HCT116 (cell line): Measurements from ENCODE around the gene PBX3. TPM values are rescaled to one million over a fixed set of nuclear protein-coding genes. Genes with fewer than 3 reads are reported as not detected.

Experiments used
- ATAC-seq: fragments of 200-7000 bp; cut with Tn5 transposase; 2 replicates; pipeline ENCODE4 v1.9.1; 2020; ENCODE audit warnings: mild to moderate bottlenecking, moderate library complexity
- BruUV-seq: library from RNA; stranded (reverse); fragments of 400-500 nt; replicated peaks from 2 replicates; lab custom pipeline; 2021; lab: Mats Ljungman, UMichigan
- CTCF ChIA-PET: fragments of 300-600 bp; sonication (Branson Sonifier 250); formaldehyde crosslinking; loops from one replicate; lab custom pipeline; 2021; ENCODE audit warnings: antibody characterized with exemption; lab: Charles Lee
- POLR2A ChIA-PET: fragments of 300-600, 350-600 bp; sonication (Branson Sonifier 250); formaldehyde crosslinking; loops from one replicate; lab custom pipeline; 2021; ENCODE audit warnings: antibody characterized with exemption; lab: Charles Lee
- RAD21 ChIA-PET, 2 experiments: fragments of 300-600 bp; sonication (Branson Sonifier 250); formaldehyde crosslinking; loops; one replicate each; lab custom pipeline; 2023; ENCODE audit warnings: low total read pairs in 2 of 2; ENCODE audit not compliant: uncharacterized antibody in 2 of 2, unreplicated experiment in 2 of 2, low non-redundant PET in 1 of 2; lab: Charles Lee
- DNase-seq: peaks from one replicate; pipeline ENCODE4 v3.0.0-alpha.2; 2010; ENCODE audit warnings: low read depth, low spot score
- H2AFZ ChIP-seq: fragments of 200-600 bp; shearing (Covaris generic), sonication (generic); 2 replicates; pipeline ENCODE4 v1.6.1; 2017; ENCODE audit warnings: low read depth, mixed run types, mixed read lengths, antibody characterized with exemption, low read length; ENCODE audit not compliant: poor library complexity, severe bottlenecking
- H3K27ac ChIP-seq: 2 replicates; pipeline ENCODE4 v1.5.1; 2012; ENCODE audit warnings: low read depth, low read length
- H3K27me3 ChIP-seq: fragments of 200-600 bp; sonication (generic); 2 replicates; pipeline ENCODE4 v1.6.1; 2016; ENCODE audit warnings: mixed run types, low read length, mixed read lengths; ENCODE audit not compliant: insufficient read depth
- H3K36me3 ChIP-seq, 2 experiments: fragments of 200-500 bp in 1 of 2; fragments of 200-600 bp in 1 of 2; sonication (Bioruptor generic) in 1 of 2; sonication (generic) in 1 of 2; 2 replicates each; pipeline versions ENCODE4 v1.5.1 to v1.6.1; 2014 to 2016; ENCODE audit warnings: low read length in 2 of 2, inconsistent platforms in 1 of 2, mixed read lengths in 1 of 2, mixed run types in 1 of 2; ENCODE audit not compliant: insufficient read depth in 2 of 2, control insufficient read depth in 1 of 2
- H3K4me1 ChIP-seq, 2 experiments: fragments of 200-600 bp in 1 of 2; sonication (generic) in 1 of 2; 2 replicates each; pipeline versions ENCODE4 v1.5.1 to v1.6.1; 2012 to 2017; ENCODE audit warnings: low read length in 2 of 2, inconsistent platforms in 1 of 2, mild to moderate bottlenecking in 1 of 2, mixed read lengths in 1 of 2, mixed run types in 1 of 2, moderate library complexity in 1 of 2; ENCODE audit not compliant: insufficient read depth in 2 of 2, control insufficient read depth in 1 of 2
- H3K4me2 ChIP-seq: fragments of 200-600 bp; sonication (generic); 2 replicates; pipeline ENCODE4 v1.6.1; 2017; ENCODE audit warnings: mixed run types, low read length, mixed read lengths
- H3K4me3 ChIP-seq, 2 experiments: fragments of 200-600 bp in 1 of 2; sonication (generic) in 1 of 2; replicated peaks in 1 of 2; 2 replicates each; pipeline ENCODE4 v1.5.1; 2011 to 2016; ENCODE audit warnings: low read length in 2 of 2, control low read depth in 1 of 2, low read depth in 1 of 2, mild to moderate bottlenecking in 1 of 2, mixed read lengths in 1 of 2, mixed run types in 1 of 2
- H3K79me2 ChIP-seq: fragments of 200-600 bp; sonication (generic); 2 replicates; pipeline ENCODE4 v1.6.1; 2017; ENCODE audit warnings: mild to moderate bottlenecking, mixed run types, low read length, moderate library complexity, mixed read lengths; ENCODE audit not compliant: insufficient read depth
- H3K9ac ChIP-seq: fragments of 200-600 bp; sonication (generic); 2 replicates; pipeline ENCODE4 v1.6.1; 2016; ENCODE audit warnings: low read length, mixed read lengths
- H3K9me2 ChIP-seq: fragments of 200-600 bp; sonication (generic), shearing (Covaris generic); 2 replicates; pipeline ENCODE4 v1.6.1; 2017; ENCODE audit warnings: mixed run types, mild to moderate bottlenecking, moderate library complexity; ENCODE audit not compliant: insufficient read depth
- H3K9me3 ChIP-seq, 2 experiments: fragments of 200-500 bp in 1 of 2; fragments of 200-600 bp in 1 of 2; sonication (Bioruptor generic) in 1 of 2; sonication (generic) in 1 of 2; 2 replicates each; pipeline ENCODE4 v1.6.1; 2014 to 2017; ENCODE audit warnings: low read length in 2 of 2, mixed read lengths in 2 of 2, inconsistent platforms in 1 of 2, low read depth in 1 of 2, mild to moderate bottlenecking in 1 of 2, mixed run types in 1 of 2, moderate library complexity in 1 of 2; ENCODE audit not compliant: control insufficient read depth in 1 of 2, insufficient read depth in 1 of 2
- H4K20me1 ChIP-seq: fragments of 200-600 bp; sonication (generic), shearing (Covaris generic); 2 replicates; pipeline ENCODE4 v1.6.1; 2017; ENCODE audit warnings: mixed run types, mild to moderate bottlenecking, moderate library complexity; ENCODE audit not compliant: insufficient read depth
- CBX3 ChIP-seq: IDR thresholded peaks from 2 replicates; pipeline ENCODE4 v1.6.1; 2012; ENCODE audit warnings: low read depth
- CEBPB ChIP-seq: IDR thresholded peaks from 2 replicates; pipeline ENCODE4 v1.6.1; 2012; ENCODE audit warnings: low read depth
- EZH2 ChIP-seq: fragments of 200-600 bp; sonication (generic); IDR thresholded peaks from 2 replicates; pipeline ENCODE4 v1.6.1; 2017; ENCODE audit warnings: antibody characterized with exemption, mixed run types
- EZH2phosphoT487 ChIP-seq: fragments of 200-600 bp; IDR thresholded peaks from 2 replicates; pipeline ENCODE4 v1.6.1; 2018; ENCODE audit warnings: antibody characterized with exemption, borderline replicate concordance
- SIN3A ChIP-seq: IDR thresholded peaks from 2 replicates; pipeline ENCODE4 v1.6.1; 2012; ENCODE audit warnings: low read depth
- TCF7L2 ChIP-seq: IDR thresholded peaks from 2 replicates; pipeline ENCODE4 v1.7.0; 2011; ENCODE audit warnings: borderline replicate concordance, inconsistent platforms; ENCODE audit not compliant: insufficient read depth, insufficient read length; ENCODE audit errors: extremely low read depth
- ZFX ChIP-seq: fragments of 450-650 bp; IDR thresholded peaks from 2 replicates; pipeline ENCODE4 v1.6.1; 2017
- ZNF274 ChIP-seq: fragments of 200-500 bp; sonication (Bioruptor generic); IDR thresholded peaks from 2 replicates; pipeline ENCODE4 v1.6.1; 2014; ENCODE audit warnings: mild to moderate bottlenecking, low read depth, low read length, inconsistent platforms
- intact Hi-C: fragments of 100-400 bp; cut with micrococcal nuclease; formaldehyde crosslinking; loops from 2 replicates; pipeline ENCODE4 v1.10.0; 2022
- total RNA-seq: library from RNA; stranded (reverse); gene quantifications from one replicate; pipeline ENCODE4 v1.2.1, GENCODE V29; 2021; ENCODE audit not compliant: unreplicated experiment

Gene PBX3
- total RNA-seq, 1 experiment from 2014 or later: 13.5 TPM

GRCh38 chr9:125932746-125933455 lies 185.7 kb downstream of the PBX3 start:
- POLR2A ChIA-PET: no interaction called here
- no peak for ATAC-seq
- Histone ChIP-seq H2AFZ (no peak overlapping the region), H3K4me2 (no peak overlapping the region), H3K9me3 (no peaks in the 10 kb centered on the region), H3K9ac (no peak overlapping the region), H3K27me3 (no peaks in the 10 kb centered on the region), H3K4me3 (no peak overlapping the region), H3K36me3 (no peaks in the 10 kb centered on the region), H3K79me2 (no peaks in the 10 kb centered on the region), H3K9me2 (no peaks in the 10 kb centered on the region), H4K20me1 (no peaks in the 10 kb centered on the region), H3K27ac (no peak overlapping the region), H3K4me1 (peaks cover 8 to 14% of the 10 kb centered on the region in 2 experiments)
- no TSS peak for BruUV-seq
- RAD21 ChIA-PET: no interaction called here
- intact Hi-C loops: no loop called here
- no peak for TF ChIP-seq ZNF274
- CTCF ChIA-PET: no interaction called here
- DNase-seq: no peak

- CTCF ChIA-PET: no interaction called here
Measured at GRCh38 chr9:125942125-125942524, 195.0 kb downstream of the PBX3 start.

More at GRCh38 chr9:125942125-125942524, 195.0 kb downstream of the PBX3 start:
- ATAC-seq: no peak
- Histone ChIP-seq H3K9me3 (no peaks in the 10 kb centered on the region), H2AFZ (no peak overlapping the region), H3K4me3 (no peak overlapping the region), H3K4me1 (no peaks in the 10 kb centered on the region), H3K9me2 (no peaks in the 10 kb centered on the region), H3K36me3 (no peaks in the 10 kb centered on the region), H4K20me1 (no peaks in the 10 kb centered on the region), H3K27me3 (no peaks in the 10 kb centered on the region), H3K79me2 (no peaks in the 10 kb centered on the region), H3K9ac (no peak overlapping the region), H3K27ac (no peak overlapping the region)
- no peak for DNase-seq
- intact Hi-C loops: no loop called here
- ChIA-PET RAD21 (no interaction called here), POLR2A (no interaction called here)
- TF ChIP-seq ZFX: no peak
- no peak for TF ChIP-seq CBX3
- TF ChIP-seq SIN3A: no peak
- TF ChIP-seq EZH2: no peak
- TF ChIP-seq EZH2phosphoT487: no peak
- TF ChIP-seq CEBPB: no peak
- TF ChIP-seq TCF7L2: no peak
- TF ChIP-seq, all 23 proteins: peak for 0
- H3K4me2 ChIP-seq: no peak overlapping the region
- BruUV-seq: no TSS peak
